Heart left ventricle (tissue), 16 donors: ENCODE measurements around the gene ZNF319. TPM values are rescaled to one million over a fixed set of nuclear protein-coding genes. Genes with fewer than 3 reads are reported as not detected.
A peak's percentile ranks its signal among the peaks of the same experiment; 100 is the strongest.

Experiments
- ATAC-seq, 4 donors: fragments of 200-7000 bp; cut with Tn5 transposase; one replicate each; pipeline ENCODE4 v1.9.1; 2020 to 2022; ENCODE audit warnings: moderate library complexity in 4 of 4, mild to moderate bottlenecking in 3 of 4, moderate number of reproducible peaks in 1 of 4
- DNase-seq, 5 donors: peaks; one replicate each; pipeline ENCODE4 v3.0.0-alpha.2; 2020
- H3K27ac ChIP-seq, 12 donors: fragments of 200-600 bp; sonication (generic) in 4 of 12; one replicate each; pipeline versions ENCODE4 v1.5.0 to v1.8.0; 2016 to 2022; ENCODE audit warnings: mild to moderate bottlenecking in 2 of 12
- H3K27me3 ChIP-seq, 9 donors: fragments of 200-600 bp; sonication (generic) in 2 of 9; one replicate each; pipeline versions ENCODE4 v1.5.1 to v1.8.0; 2016 to 2022; ENCODE audit warnings: mild to moderate bottlenecking in 3 of 9
- H3K36me3 ChIP-seq, 9 donors: fragments of 200-600 bp; sonication (generic) in 2 of 9; one replicate each; pipeline versions ENCODE4 v1.5.0 to v1.8.0; 2018 to 2022; ENCODE audit warnings: mild to moderate bottlenecking in 2 of 9
- H3K4me1 ChIP-seq, 12 donors: fragments of 200-600 bp; sonication (generic) in 4 of 12; one replicate each; pipeline versions ENCODE4 v1.5.0 to v1.8.0; 2016 to 2022; ENCODE audit warnings: mild to moderate bottlenecking in 3 of 12
- H3K4me3 ChIP-seq, 12 donors: fragments of 200-600 bp; sonication (generic) in 4 of 12; one replicate each; pipeline versions ENCODE4 v1.5.0 to v1.8.0; 2017 to 2022; ENCODE audit warnings: mild to moderate bottlenecking in 9 of 12, moderate library complexity in 4 of 12
- H3K9me3 ChIP-seq, 12 donors: fragments of 200-600 bp; sonication (generic) in 4 of 12; one replicate each; pipeline versions ENCODE4 v1.5.0 to v1.8.0; 2016 to 2022; ENCODE audit warnings: mild to moderate bottlenecking in 1 of 12
- POLR2A ChIP-seq, 2 donors: fragments of 450-650 bp; IDR thresholded peaks; one replicate each; pipeline ENCODE4 v1.6.1; 2017; ENCODE audit warnings: antibody characterized with exemption in 2 of 2, mild to moderate bottlenecking in 2 of 2, moderate library complexity in 2 of 2
- whole genome bisulfite sequencing, 4 donors: extraction: QIAGEN DNeasy Blood & Tissue Kit in 2 of 4; methylation state at CpG; one replicate each; pipeline versions ENCODE4 v1.1.5 to v1.1.7; 2013 to 2018; 5-methylcytosine and 5-hydroxymethylcytosine counted together
- intact Hi-C, 10 donors: fragments of 100-400 bp; cut with DNase I; formaldehyde crosslinking; loops; one replicate each; pipeline versions ENCODE4 v1.11.1 to v1.14.2; 2022
- polyA plus RNA-seq, 2 donors: library from polyadenylated mRNA; stranded (reverse); fragments of 200-250 nt; gene quantifications; one replicate each; pipeline ENCODE4 v1.2.3, GENCODE V29; 2013
- total RNA-seq, 9 donors: library from RNA; depleted of rRNA in 2 of 9; stranded (reverse); fragments of >200 nt in 2 of 9; fragmentation: NEBNext Ultra II Directional in 3 of 9; extraction: Animal tissue kit (Norgen Biotek cat#: 25700) in 3 of 9; gene quantifications; one replicate each; pipeline versions ENCODE4 v1.1.0 to v1.2.4, GENCODE V29; 2016 to 2023
- TF ChIP-seq, protein P1 (sequence below), 12 donors: fragments of 200-600 bp; sonication (generic) in 4 of 12; IDR thresholded peaks; one replicate each; pipeline versions ENCODE4 v1.5.0 to v1.8.0; 2018 to 2022; ENCODE audit warnings: antibody characterized with exemption in 12 of 12, mild to moderate bottlenecking in 5 of 12
- donor health status: ischemic (EF 13 %, LVEDD 7.1; RV severe dilation, severe dysfunction).
- donor health status: healthy with polysubstance abuse.
- donor health status: DM: no; HTN: yes; CAD: no.
- donor health status: DM: no; HTN: no; CAD: no.
- donor health status: ischemic (EF 25% LVEDD 6.9; RV normal size, moderate dysfunction).
- donor health status: ischemic (EF 25% LVEDD 5.7; RV mildly dilated, moderate dysfunction).
- donor health status: healthy.
- donor health status: DM: yes; HTN: yes; CAD: no.
- donor health status: ischemic (EF 35%, LVEDD 5.7; RV mildly dilated, moderate dysfunction).
- donor health status: nonischemic (EF 11% LVEDD 7.7; RV severe dilation, severe dysfunction).
- donor health status: DM: yes; HTN: yes; CAD: no.
- donor health status: PGD.
- donor health status: ischemic (EF 29% LVEDD 5.4; RV normal size, mild dysfunction).
- donor health status: nonischemic (EF 23%, LVEDD 6.1; RV moderate dilation, normal function).

Gene ZNF319
- total and polyA plus RNA-seq, 11 donors, result 5.6 to 10.5 (median 8.6) TPM

DNA sequence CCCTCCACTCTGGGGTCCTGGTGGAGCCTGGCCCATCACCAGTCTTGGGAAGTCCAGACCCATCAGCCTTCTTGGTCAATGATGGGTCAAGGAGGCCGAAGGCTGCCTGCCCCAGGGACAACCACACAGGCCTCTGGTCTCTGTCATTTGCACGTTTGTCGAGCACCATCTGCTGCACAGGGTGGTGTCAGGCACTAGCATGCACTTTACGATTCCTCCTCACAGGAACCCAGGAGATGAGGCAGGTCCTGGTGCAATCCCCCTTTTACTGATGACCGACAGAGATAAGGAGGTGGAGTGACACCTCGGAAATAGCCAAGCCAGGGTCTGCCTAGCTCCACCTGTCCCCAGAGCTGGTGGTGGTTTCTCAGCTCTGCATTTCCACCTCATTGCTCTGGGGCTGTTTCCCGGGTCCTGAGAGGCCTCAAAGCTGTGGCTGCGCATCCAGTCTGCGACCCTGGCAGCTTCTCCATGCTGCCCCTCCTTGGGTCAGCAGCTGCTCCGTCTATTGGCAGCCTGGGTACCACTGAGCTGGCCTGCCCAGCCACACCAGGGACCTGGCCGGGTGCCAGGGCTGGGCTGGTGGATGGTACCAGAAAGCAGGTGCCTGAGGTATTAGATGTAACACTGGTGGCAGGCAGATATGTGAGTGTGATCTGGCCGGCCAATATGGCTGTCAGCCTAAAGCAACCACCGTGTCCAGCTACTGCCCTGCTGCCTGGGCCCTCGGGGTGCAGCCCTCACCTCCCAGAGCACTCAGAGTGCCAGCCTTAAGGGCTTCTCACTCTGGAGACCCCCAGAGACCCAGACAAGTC lies 35.1 kb upstream of the ZNF319 start:
- no peaks in the 10 kb centered on the region for H3K9me3 ChIP-seq
- TF ChIP-seq POLR2A (IDR thresholded peaks at IDR 0.05), result no peak
- TF ChIP-seq, protein P1, sequence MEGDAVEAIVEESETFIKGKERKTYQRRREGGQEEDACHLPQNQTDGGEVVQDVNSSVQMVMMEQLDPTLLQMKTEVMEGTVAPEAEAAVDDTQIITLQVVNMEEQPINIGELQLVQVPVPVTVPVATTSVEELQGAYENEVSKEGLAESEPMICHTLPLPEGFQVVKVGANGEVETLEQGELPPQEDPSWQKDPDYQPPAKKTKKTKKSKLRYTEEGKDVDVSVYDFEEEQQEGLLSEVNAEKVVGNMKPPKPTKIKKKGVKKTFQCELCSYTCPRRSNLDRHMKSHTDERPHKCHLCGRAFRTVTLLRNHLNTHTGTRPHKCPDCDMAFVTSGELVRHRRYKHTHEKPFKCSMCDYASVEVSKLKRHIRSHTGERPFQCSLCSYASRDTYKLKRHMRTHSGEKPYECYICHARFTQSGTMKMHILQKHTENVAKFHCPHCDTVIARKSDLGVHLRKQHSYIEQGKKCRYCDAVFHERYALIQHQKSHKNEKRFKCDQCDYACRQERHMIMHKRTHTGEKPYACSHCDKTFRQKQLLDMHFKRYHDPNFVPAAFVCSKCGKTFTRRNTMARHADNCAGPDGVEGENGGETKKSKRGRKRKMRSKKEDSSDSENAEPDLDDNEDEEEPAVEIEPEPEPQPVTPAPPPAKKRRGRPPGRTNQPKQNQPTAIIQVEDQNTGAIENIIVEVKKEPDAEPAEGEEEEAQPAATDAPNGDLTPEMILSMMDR (IDR thresholded peaks at IDR 0.05), result peak in 1 of 12 donors; percentile 19
- ATAC-seq (no peak), DNase-seq (peak in 1 of 5 donors; percentile 60)
- peak overlapping the region in 5 of 12 donors; percentile 1 to 99 (median 54) for H3K27ac ChIP-seq
- intact Hi-C loops, result no loop called here
- H3K27me3 ChIP-seq, result no peaks in the 10 kb centered on the region
- 53 to 59% (median 55%) methylated on average over 8 to 14 of the region's 14 CpGs for WGBS, 4 donors
- H3K36me3 ChIP-seq, result peaks cover 0 to 35% (median 22%) of the 10 kb centered on the region in 9 donors
- peaks cover 20 to 68% (median 60%) of the 10 kb centered on the region in 12 donors for H3K4me1 ChIP-seq
- no peak overlapping the region for H3K4me3 ChIP-seq

DNA sequence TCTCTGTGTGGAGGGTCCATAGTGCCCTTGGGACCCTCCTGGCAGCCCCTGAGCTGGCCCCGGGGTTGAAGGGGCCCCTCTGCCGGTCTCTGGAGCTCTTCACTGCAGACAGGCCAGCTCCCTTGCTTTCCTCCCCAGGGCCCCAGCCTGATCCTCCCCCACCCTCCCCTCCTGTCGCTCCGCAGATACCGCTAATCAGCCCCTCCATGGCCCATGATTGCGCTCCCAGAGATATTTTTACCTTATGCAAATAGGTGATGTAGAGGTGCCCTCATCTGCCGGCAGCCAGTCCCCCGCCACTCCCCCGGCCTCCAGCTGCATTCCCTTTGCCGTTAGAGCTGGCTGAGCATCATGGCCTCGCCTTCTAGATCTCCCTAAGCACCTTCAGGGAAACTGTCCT lies 34.3 kb upstream of the ZNF319 start:
- ATAC-seq (peak in 2 of 4 donors; percentile 1 to 7), DNase-seq (peak in 2 of 5 donors; percentile 42 to 45)
- H3K4me1 ChIP-seq, result peaks cover 23 to 76% (median 67%) of the 10 kb centered on the region in 12 donors
- no peaks in the 10 kb centered on the region for H3K27me3 ChIP-seq
- TF ChIP-seq, protein P1 (IDR thresholded peaks at IDR 0.05), result no peak
- TF ChIP-seq POLR2A (IDR thresholded peaks at IDR 0.05), result no peak
- no peak overlapping the region for H3K4me3 ChIP-seq
- WGBS, 4 donors, result 38 to 50% (median 41%) methylated on average over 10 to 11 of the region's 11 CpGs
- peak overlapping the region in 8 of 12 donors; percentile 43 to 99 (median 87) for H3K27ac ChIP-seq
- peaks cover 0 to 27% (median 14%) of the 10 kb centered on the region in 9 donors for H3K36me3 ChIP-seq
- no peaks in the 10 kb centered on the region for H3K9me3 ChIP-seq
- intact Hi-C loops, result loop anchor here in 1 of 10 donors (5.0 kb wide), 1 partner anchor 48 kb away; no protein-coding TSS in a partner anchor

DNA sequence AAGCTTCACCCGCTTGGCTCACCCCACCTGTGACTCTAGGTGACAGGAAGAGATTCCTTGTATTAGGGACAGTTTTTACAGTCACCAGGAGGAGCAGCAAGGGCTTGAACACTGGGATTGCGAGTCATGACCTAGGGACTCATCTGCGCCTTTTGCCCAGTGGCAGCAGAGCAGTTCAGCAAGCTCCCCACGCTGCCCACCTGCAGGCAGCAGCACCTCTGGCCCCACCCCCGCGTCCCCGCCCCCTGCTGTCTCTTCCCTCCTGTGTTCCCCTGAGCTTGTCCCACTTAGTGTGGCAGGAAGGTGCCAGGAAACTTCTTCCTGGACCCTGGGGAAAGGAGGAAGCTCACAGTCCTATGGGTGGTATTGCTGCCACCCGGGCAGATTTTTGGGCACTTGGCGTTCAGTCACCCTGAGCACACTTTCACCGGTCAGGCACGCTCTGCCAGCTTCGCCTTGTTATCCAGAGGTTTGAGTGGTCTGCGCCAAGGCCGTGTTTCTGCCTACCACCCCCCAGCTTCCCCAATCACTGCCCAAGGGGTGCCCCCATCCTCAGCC lies 33.7 kb upstream of the ZNF319 start:
- H3K9me3 ChIP-seq, result no peaks in the 10 kb centered on the region
- peak overlapping the region in 9 of 12 donors; percentile 43 to 99 (median 86) for H3K27ac ChIP-seq
- H3K27me3 ChIP-seq, result no peaks in the 10 kb centered on the region
- no peak for ATAC-seq
- H3K36me3 ChIP-seq, result peaks cover 0 to 21% (median 12%) of the 10 kb centered on the region in 9 donors
- peaks cover 23 to 82% (median 72%) of the 10 kb centered on the region in 12 donors for H3K4me1 ChIP-seq
- 54 to 58% (median 57%) methylated on average over 8 to 14 of the region's 14 CpGs for WGBS, 4 donors
- no peak overlapping the region for H3K4me3 ChIP-seq
- intact Hi-C loops, result loop anchor here in 1 of 10 donors (5.0 kb wide), 1 partner anchor 48 kb away; no protein-coding TSS in a partner anchor
- peak in 1 of 5 donors; percentile 45 for DNase-seq
- TF ChIP-seq POLR2A (IDR thresholded peaks at IDR 0.05), result no peak
- TF ChIP-seq, protein P1 (IDR thresholded peaks at IDR 0.05), result no peak
